A673 (cell line): Measurements from ENCODE around the gene MRTFA.

Experiments used
- EZH2 ChIP-seq: fragments of 200-600 bp; sonication (generic); IDR thresholded peaks from 2 replicates; pipeline ENCODE4 v1.6.1; 2017; ENCODE audit warnings: borderline replicate concordance, low read depth, mild to moderate bottlenecking, mixed read lengths, antibody characterized with exemption, low read length; ENCODE audit not compliant: poor library complexity, severe bottlenecking
- TF ChIP-seq, protein P1 (sequence below): fragments of 300-800, 200-600 bp; sonication (generic); conservative IDR thresholded peaks from 2 replicates; pipeline ENCODE4 v1.5.1; 2017; ENCODE audit warnings: low read depth, mild to moderate bottlenecking, antibody characterized with exemption, low read length, moderate library complexity, mixed read lengths

DNA sequence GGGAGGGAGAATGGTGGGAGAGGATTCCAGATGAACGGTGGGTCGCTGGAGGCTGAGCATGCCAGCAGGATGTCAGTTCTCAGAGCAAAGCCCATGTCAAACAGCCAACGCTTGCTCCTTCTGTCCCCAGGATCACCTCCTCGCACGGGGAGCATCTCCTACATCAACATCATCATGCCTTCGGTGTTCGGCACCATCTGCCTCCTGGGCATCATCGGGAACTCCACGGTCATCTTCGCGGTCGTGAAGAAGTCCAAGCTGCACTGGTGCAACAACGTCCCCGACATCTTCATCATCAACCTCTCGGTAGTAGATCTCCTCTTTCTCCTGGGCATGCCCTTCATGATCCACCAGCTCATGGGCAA lies 44.3 kb upstream of the MRTFA start:
- TF ChIP-seq, protein P1, sequence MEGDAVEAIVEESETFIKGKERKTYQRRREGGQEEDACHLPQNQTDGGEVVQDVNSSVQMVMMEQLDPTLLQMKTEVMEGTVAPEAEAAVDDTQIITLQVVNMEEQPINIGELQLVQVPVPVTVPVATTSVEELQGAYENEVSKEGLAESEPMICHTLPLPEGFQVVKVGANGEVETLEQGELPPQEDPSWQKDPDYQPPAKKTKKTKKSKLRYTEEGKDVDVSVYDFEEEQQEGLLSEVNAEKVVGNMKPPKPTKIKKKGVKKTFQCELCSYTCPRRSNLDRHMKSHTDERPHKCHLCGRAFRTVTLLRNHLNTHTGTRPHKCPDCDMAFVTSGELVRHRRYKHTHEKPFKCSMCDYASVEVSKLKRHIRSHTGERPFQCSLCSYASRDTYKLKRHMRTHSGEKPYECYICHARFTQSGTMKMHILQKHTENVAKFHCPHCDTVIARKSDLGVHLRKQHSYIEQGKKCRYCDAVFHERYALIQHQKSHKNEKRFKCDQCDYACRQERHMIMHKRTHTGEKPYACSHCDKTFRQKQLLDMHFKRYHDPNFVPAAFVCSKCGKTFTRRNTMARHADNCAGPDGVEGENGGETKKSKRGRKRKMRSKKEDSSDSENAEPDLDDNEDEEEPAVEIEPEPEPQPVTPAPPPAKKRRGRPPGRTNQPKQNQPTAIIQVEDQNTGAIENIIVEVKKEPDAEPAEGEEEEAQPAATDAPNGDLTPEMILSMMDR = no peak
- no peak for TF ChIP-seq EZH2
